Stimulated activated effector memory CD8-positive, alpha-beta T cell treated with anti-CD3 and anti-CD28 coated beads, Interleukin-12 subunit alpha, Interleukin-12 subunit beta, amount 100 ng/mL, for 72 hours (primary cell): ENCODE data around the gene GPBAR1.

Source experiments
- ATAC-seq: fragments of 150-1000 bp; cut with Tn5 transposase; 2 replicates; pipeline ENCODE4 v1.10.0; 2021
- DNase-seq, 2 donors: peaks; one replicate each; pipeline ENCODE4 v3.0.0; 2021 to 2022; ENCODE audit warnings: low spot score in 2 of 2
- H3K27ac Mint-ChIP-seq: one replicate; pipeline ENCODE4 v1.8.0; 2022; ENCODE audit warnings: mild to moderate bottlenecking, mixed read lengths
- H3K36me3 Mint-ChIP-seq: one replicate; pipeline ENCODE4 v1.8.0; 2022; ENCODE audit warnings: mild to moderate bottlenecking, mixed read lengths
- H3K4me1 Mint-ChIP-seq: one replicate; pipeline ENCODE4 v1.8.0; 2022; ENCODE audit warnings: mixed read lengths
- H3K4me3 Mint-ChIP-seq: one replicate; pipeline ENCODE4 v1.8.0; 2022; ENCODE audit warnings: mild to moderate bottlenecking, mixed read lengths
- H3K9me3 Mint-ChIP-seq: one replicate; pipeline ENCODE4 v1.8.0; 2022; ENCODE audit warnings: mixed read lengths

The GPBAR1 gene

GRCh38 chr2:218260742-218261422 lies at the start of gene GPBAR1:
GPBAR1 (plus strand) TSS chr2:218261015; CDS start chr2:218262725, 1,710 bp downstream.
- H3K9me3 Mint-ChIP-seq: no peaks in the 10 kb centered on the region

DNA sequence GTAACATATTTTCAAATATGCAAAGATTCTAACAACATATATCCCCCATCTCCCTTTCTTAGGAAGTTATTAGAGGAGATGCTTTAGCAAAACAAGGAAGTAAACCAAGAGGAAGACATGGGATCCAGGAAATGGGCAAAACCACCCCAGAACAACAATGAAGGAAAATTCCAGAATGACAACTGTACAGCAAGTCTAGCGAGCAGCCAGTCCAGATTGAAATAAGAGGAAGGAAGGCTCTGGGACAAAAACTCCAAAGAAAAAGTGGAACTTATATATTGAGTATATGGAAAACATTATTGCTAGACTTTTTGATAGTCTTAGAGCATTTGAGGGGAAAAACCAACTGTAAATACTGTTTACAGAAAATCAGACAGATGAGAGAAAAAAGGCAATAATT lies 46.7 kb upstream of the GPBAR1 start:
- Mint-ChIP-seq H3K27ac (no peak overlapping the region), H3K4me1 (peaks cover 16% of the 10 kb centered on the region), H3K9me3 (peaks cover 6% of the 10 kb centered on the region), H3K4me3 (no peak overlapping the region), H3K36me3 (peaks cover 33% of the 10 kb centered on the region)
- no peak for DNase-seq
- no peak for ATAC-seq

More at GRCh38 chr2:218260742-218261422, at the start of gene GPBAR1:
- no peak for DNase-seq
- peaks cover 41% of the 10 kb centered on the region for H3K4me1 Mint-ChIP-seq
- H3K27ac Mint-ChIP-seq: peak within 1 kb of the TSS; percentile 53
- no peak within 1 kb of the TSS for H3K4me3 Mint-ChIP-seq
- no peak for ATAC-seq
- H3K36me3 Mint-ChIP-seq: peaks cover 71% of the 10 kb centered on the region

DNA sequence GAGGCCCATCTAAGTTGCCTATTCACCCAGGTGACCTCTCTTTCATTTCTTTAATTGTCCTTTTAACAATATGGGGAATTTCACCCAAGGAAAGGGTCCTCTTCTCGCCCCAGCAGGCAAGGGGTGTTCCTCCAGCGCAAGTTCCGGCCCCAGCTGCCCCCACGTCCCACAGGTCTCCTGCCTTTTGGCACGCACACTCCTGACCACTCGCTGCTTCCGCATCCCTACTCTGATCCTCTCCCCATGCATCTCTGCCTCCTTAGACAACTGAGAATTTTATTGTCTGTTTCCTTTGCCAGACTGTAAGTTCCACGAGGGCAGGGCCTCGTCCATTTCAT lies 44.5 kb upstream of the GPBAR1 start:
- DNase-seq (no peak), ATAC-seq (no peak)
- peaks cover 28% of the 10 kb centered on the region for H3K4me1 Mint-ChIP-seq

GRCh38 chr2:218216674-218217359 lies 44.0 kb upstream of the GPBAR1 start, which contains the start of gene ARPC2:
ARPC2 (plus strand) TSS chr2:218217189; CDS start chr2:218217471, 282 bp downstream.
- Mint-ChIP-seq H3K4me3 (peak within 1 kb of the TSS; percentile 91), H3K27ac (peak within 1 kb of the TSS; percentile 96), H3K4me1 (peaks cover 33% of the 10 kb centered on the region), H3K36me3 (peaks cover 60% of the 10 kb centered on the region), H3K9me3 (no peaks in the 10 kb centered on the region)
- peak; percentile 93 to 98 for DNase-seq
- ATAC-seq: peak; percentile 86

More for the DNA sequence above, 44.5 kb upstream of the GPBAR1 start:
- no peaks in the 10 kb centered on the region for H3K9me3 Mint-ChIP-seq
- peaks cover 55% of the 10 kb centered on the region for H3K36me3 Mint-ChIP-seq
- peak overlapping the region; percentile 96 for H3K27ac Mint-ChIP-seq
- H3K4me3 Mint-ChIP-seq: peak overlapping the region; percentile 91

- peak overlapping the region; percentile 96 for H3K27ac Mint-ChIP-seq
- peak overlapping the region; percentile 91 for H3K4me3 Mint-ChIP-seq
- H3K4me1 Mint-ChIP-seq: peaks cover 41% of the 10 kb centered on the region
- ATAC-seq (peak; percentile 81), DNase-seq (peak; percentile 64 to 87)
- peaks cover 68% of the 10 kb centered on the region for H3K36me3 Mint-ChIP-seq
- H3K9me3 Mint-ChIP-seq: no peaks in the 10 kb centered on the region
Measured at GRCh38 chr2:218217360-218218267, 43.2 kb upstream of the GPBAR1 start.

DNA sequence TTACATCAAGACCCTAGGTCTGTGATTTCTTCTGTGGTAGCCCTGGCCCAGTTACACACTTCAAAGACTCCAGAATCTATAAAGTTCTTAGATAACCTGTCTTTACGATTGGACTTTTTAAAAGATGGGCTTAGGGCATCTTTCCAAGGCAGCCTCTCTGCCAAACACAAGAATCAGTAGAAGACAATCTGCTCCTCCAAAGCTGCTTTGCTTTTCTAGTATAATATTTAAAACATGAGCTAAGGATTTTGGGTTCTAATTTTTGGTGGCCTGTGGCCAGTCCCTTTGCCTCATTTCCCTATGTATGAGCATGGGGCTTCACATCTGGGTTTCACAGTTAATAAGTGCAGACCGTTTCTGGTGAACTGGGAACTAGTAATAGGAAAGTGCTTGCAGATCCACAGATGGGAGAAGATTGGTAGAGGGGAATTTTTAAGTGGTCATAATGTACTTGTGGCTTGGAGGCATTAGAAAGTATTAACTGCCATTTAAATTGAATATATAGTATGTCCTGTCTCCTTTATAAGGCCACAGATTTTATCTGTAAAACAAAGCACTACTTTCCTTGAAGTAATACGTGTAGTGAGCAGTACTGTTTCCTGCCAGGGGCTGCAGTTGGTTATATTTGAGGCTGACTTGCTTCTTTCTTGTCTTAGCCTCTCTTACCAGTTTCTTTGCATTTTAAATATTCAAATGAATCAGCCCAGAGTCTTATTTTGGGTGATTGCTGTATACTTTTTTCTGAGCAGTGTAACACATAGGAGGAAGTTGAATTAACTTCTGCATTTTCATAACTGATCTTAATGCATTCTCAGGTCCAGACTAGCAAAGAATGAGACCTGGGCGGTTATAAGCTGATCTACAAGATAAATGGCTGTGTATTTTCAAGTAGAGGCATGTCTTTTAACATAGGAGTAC lies 42.3 kb upstream of the GPBAR1 start:
- ATAC-seq (peak; percentile 54), DNase-seq (no peak)
- peaks cover 77% of the 10 kb centered on the region for H3K36me3 Mint-ChIP-seq
- H3K27ac Mint-ChIP-seq: peak overlapping the region; percentile 96
- no peaks in the 10 kb centered on the region for H3K9me3 Mint-ChIP-seq
- H3K4me3 Mint-ChIP-seq: peak overlapping the region; percentile 91
- H3K4me1 Mint-ChIP-seq: peaks cover 50% of the 10 kb centered on the region

DNA sequence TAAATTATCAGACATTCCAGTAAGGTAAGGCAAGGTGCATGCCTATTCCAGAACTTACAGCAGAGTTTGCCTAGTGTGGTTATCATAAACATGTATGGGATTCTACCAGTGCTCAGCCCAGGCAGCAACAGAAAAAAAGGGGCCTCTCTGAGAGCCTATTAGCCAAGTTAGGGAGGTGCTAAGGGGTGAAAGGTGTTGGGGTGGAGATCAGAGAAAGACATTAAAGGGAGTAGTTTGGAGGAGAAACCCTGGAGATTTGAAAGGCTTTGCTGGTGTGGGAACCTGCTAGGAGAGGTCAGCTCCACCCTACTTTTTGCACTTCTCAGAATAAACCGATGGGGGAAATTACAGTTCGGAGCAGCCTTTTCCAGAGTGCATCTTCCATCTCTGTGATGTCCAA lies 40.9 kb upstream of the GPBAR1 start:
- H3K36me3 Mint-ChIP-seq: peaks cover 91% of the 10 kb centered on the region
- H3K4me3 Mint-ChIP-seq: peak overlapping the region; percentile 91
- DNase-seq: no peak
- no peak for ATAC-seq
- peaks cover 62% of the 10 kb centered on the region for H3K4me1 Mint-ChIP-seq
- no peaks in the 10 kb centered on the region for H3K9me3 Mint-ChIP-seq
- H3K27ac Mint-ChIP-seq: peak overlapping the region; percentile 96

DNA sequence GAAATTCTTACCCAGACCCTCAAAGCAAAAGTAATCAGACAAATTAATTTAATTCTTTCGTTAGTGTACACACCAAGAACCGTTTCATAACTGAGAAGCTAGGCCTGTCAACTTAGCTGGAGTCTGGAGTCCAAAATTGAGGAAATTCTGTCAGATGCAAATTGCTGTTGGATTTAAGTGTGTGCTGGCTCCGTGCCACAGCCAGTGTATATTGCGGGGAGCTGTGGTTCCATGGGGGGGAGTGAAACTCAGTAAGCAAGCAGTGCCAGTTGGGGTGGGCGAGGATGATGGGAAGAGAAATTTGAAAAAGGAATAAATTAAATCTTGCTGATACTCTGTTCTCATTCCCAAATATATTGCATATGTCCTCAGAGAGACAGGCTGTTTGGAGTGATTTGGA lies 39.8 kb upstream of the GPBAR1 start:
- ATAC-seq (no peak), DNase-seq (no peak)
- Mint-ChIP-seq H3K36me3 (peaks cover 100% of the 10 kb centered on the region), H3K4me1 (peaks cover 73% of the 10 kb centered on the region), H3K4me3 (peak overlapping the region; percentile 91), H3K27ac (peak overlapping the region; percentile 96), H3K9me3 (no peaks in the 10 kb centered on the region)

- Mint-ChIP-seq H3K9me3 (no peaks in the 10 kb centered on the region), H3K27ac (no peak overlapping the region), H3K4me3 (peak overlapping the region; percentile 91), H3K4me1 (peaks cover 81% of the 10 kb centered on the region), H3K36me3 (peaks cover 100% of the 10 kb centered on the region)
- ATAC-seq (peak; percentile 85), DNase-seq (no peak)
Measured at GRCh38 chr2:218223046-218223445, 37.8 kb upstream of the GPBAR1 start.

GRCh38 chr2:218224186-218224585 lies 36.6 kb upstream of the GPBAR1 start:
- H3K4me3 Mint-ChIP-seq: peak overlapping the region; percentile 91
- no peaks in the 10 kb centered on the region for H3K9me3 Mint-ChIP-seq
- H3K27ac Mint-ChIP-seq: peak overlapping the region; percentile 68
- H3K4me1 Mint-ChIP-seq: peaks cover 92% of the 10 kb centered on the region
- DNase-seq (no peak), ATAC-seq (no peak)
- peaks cover 100% of the 10 kb centered on the region for H3K36me3 Mint-ChIP-seq

GRCh38 chr2:218226903-218227302 lies 33.9 kb upstream of the GPBAR1 start:
- Mint-ChIP-seq H3K27ac (no peak overlapping the region), H3K36me3 (peaks cover 100% of the 10 kb centered on the region), H3K4me1 (peaks cover 85% of the 10 kb centered on the region), H3K9me3 (no peaks in the 10 kb centered on the region), H3K4me3 (no peak overlapping the region)
- DNase-seq (no peak), ATAC-seq (no peak)

GRCh38 chr2:218228366-218229090 lies 32.3 kb upstream of the GPBAR1 start:
- ATAC-seq (no peak), DNase-seq (no peak)
- H3K9me3 Mint-ChIP-seq: no peaks in the 10 kb centered on the region
- H3K36me3 Mint-ChIP-seq: peaks cover 100% of the 10 kb centered on the region
- peak overlapping the region; percentile 48 for H3K4me3 Mint-ChIP-seq
- H3K4me1 Mint-ChIP-seq: peaks cover 77% of the 10 kb centered on the region
- peak overlapping the region; percentile 55 for H3K27ac Mint-ChIP-seq

- H3K4me3 Mint-ChIP-seq: peak overlapping the region; percentile 48
- H3K36me3 Mint-ChIP-seq: peaks cover 100% of the 10 kb centered on the region
- peak; percentile 89 for ATAC-seq
- H3K9me3 Mint-ChIP-seq: no peaks in the 10 kb centered on the region
- peaks cover 79% of the 10 kb centered on the region for H3K4me1 Mint-ChIP-seq
- peak overlapping the region; percentile 55 for H3K27ac Mint-ChIP-seq
- peak in 1 of 2 donors; percentile 58 for DNase-seq
Measured at GRCh38 chr2:218229239-218229638, 31.6 kb upstream of the GPBAR1 start.

- Mint-ChIP-seq H3K9me3 (no peaks in the 10 kb centered on the region), H3K4me3 (peak overlapping the region; percentile 48), H3K27ac (no peak overlapping the region), H3K36me3 (peaks cover 100% of the 10 kb centered on the region), H3K4me1 (peaks cover 74% of the 10 kb centered on the region)
- DNase-seq (no peak), ATAC-seq (no peak)
Measured at GRCh38 chr2:218229851-218230250, 31.0 kb upstream of the GPBAR1 start.
